Measurements from ENCODE around the gene SPEN. TPM values are rescaled to one million over a fixed set of nuclear protein-coding genes. Genes with fewer than 3 reads are reported as not detected.
A peak's percentile ranks its signal among the peaks of the same experiment; 100 is the strongest.

The SPEN gene
- total and polyA plus RNA-seq, 9 donors: 22.8 to 44.3 (median 33.3) TPM

DNA sequence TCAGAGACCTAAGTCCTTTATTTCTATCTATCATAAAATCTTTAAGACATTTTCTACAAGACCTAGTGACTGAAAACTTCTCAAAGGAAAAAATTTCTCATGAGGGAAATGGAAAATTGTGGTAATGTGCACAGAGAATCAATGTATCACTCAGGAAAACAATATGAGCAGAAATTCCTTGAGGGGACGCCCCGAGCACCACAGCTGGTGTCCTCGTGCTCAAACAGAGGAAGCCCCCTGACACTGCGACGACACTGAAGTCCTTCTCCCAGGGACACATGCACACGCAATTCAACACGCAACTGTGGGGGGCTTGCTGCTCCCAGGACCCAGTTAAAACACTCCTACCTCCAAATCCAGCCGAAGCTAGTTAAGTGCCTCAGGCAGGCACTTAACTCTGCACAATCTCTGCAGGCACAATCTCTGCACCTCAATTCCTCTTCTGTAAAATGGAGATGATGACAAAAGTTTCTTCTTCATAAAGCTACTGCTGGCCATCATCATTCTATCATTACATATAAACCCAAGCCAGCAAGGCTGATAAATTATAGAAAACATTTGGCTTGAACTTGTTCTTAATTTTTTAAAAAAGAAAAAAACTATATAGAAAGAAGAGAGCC lies 112.4 kb downstream of the SPEN start:
- peak; percentile 66 for DNase-seq
- Histone ChIP-seq H3K4me3 (ENCODE audit: low read length) (no peak overlapping the region), H3K9me3 (replicated peaks; ENCODE audit: control insufficient read depth, low read depth, low read length) (no peaks in the 10 kb centered on the region), H3K27ac (ENCODE audit: low read length) (no peak overlapping the region), H3K4me1 (ENCODE audit: control insufficient read depth, insufficient read depth, low read length) (peaks cover 16% of the 10 kb centered on the region), H3K27me3 (ENCODE audit: control insufficient read depth, insufficient read depth, low read length) (no peaks in the 10 kb centered on the region), H3K36me3 (ENCODE audit: control insufficient read depth, insufficient read depth, low read length) (peaks cover 11% of the 10 kb centered on the region)
- 48% methylated on average over 6 of the region's 8 CpGs for WGBS (ENCODE audit: insufficient coverage)

DNA sequence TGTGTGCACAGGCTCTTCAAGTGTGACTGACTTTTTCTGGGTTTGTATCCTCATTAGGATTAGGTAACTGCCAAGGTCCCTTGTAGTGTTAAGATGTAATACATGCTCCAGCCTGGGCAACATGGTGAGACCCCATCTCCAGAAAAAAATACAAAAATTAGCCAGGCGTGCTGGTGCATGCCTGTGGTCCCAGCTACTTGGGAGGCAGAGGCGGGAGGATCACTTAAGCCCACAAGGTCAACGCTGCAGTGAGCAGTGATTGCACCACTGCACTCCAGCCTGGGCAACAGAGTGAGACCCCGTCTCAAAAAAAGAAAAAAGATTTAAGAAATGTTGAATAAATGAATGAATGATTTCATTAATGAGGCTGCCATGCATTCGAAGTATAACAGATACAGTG lies 113.3 kb downstream of the SPEN start:
- peaks cover 16% of the 10 kb centered on the region for H3K4me1 ChIP-seq (ENCODE audit: control insufficient read depth, insufficient read depth, low read length)
- H3K27me3 ChIP-seq (ENCODE audit: control insufficient read depth, insufficient read depth, low read length): no peaks in the 10 kb centered on the region
- H3K4me3 ChIP-seq (ENCODE audit: low read length): no peak overlapping the region
- no peaks in the 10 kb centered on the region for H3K9me3 ChIP-seq (replicated peaks; ENCODE audit: control insufficient read depth, low read depth, low read length)
- no peak overlapping the region for H3K27ac ChIP-seq (ENCODE audit: low read length)
- 86% methylated on average over 4 of the region's 5 CpGs for WGBS (ENCODE audit: insufficient coverage)
- no peak for DNase-seq
- peaks cover 13% of the 10 kb centered on the region for H3K36me3 ChIP-seq (ENCODE audit: control insufficient read depth, insufficient read depth, low read length)

DNA sequence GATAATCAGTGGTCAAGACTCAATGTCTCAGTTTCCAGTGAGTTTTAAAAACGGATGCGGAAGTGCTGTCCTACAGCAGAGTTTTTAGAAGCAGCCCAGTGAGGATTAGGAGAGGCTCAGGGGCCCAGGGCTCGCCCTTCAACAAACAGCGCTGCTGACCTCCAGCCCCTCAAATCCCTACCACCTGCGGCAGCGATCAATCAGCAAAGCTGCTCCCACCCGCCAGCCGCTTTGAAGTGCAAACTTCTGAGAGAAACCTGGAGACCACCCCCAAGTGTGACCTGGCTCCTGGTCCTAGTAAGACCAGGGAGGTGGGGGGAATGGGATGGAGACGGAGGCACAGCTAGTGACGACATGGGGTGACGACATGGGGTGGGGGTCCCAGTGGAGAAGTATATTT lies 114.0 kb downstream of the SPEN start:
- Histone ChIP-seq H3K4me3 (ENCODE audit: low read length) (no peak overlapping the region), H3K9me3 (replicated peaks; ENCODE audit: control insufficient read depth, low read depth, low read length) (no peaks in the 10 kb centered on the region), H3K36me3 (ENCODE audit: control insufficient read depth, insufficient read depth, low read length) (peaks cover 13% of the 10 kb centered on the region), H3K4me1 (ENCODE audit: control insufficient read depth, insufficient read depth, low read length) (peaks cover 21% of the 10 kb centered on the region), H3K27ac (ENCODE audit: low read length) (no peak overlapping the region), H3K27me3 (ENCODE audit: control insufficient read depth, insufficient read depth, low read length) (no peaks in the 10 kb centered on the region)
- 68% methylated on average over 5 of the region's 11 CpGs for WGBS (ENCODE audit: insufficient coverage)
- no peak for DNase-seq

- H3K27ac ChIP-seq (ENCODE audit: low read length): no peak overlapping the region
- H3K36me3 ChIP-seq (ENCODE audit: control insufficient read depth, insufficient read depth, low read length): peaks cover 13% of the 10 kb centered on the region
- H3K4me1 ChIP-seq (ENCODE audit: control insufficient read depth, insufficient read depth, low read length): peaks cover 22% of the 10 kb centered on the region
- H3K27me3 ChIP-seq (ENCODE audit: control insufficient read depth, insufficient read depth, low read length): no peaks in the 10 kb centered on the region
- no peaks in the 10 kb centered on the region for H3K9me3 ChIP-seq (replicated peaks; ENCODE audit: control insufficient read depth, low read depth, low read length)
- 90% methylated on average over 3 of the region's 6 CpGs for WGBS (ENCODE audit: insufficient coverage)
- H3K4me3 ChIP-seq (ENCODE audit: low read length): no peak overlapping the region
- DNase-seq: no peak
These were observed 114.7 kb downstream of the SPEN start for GRCh38 chr1:15962176-15962575.

DNA sequence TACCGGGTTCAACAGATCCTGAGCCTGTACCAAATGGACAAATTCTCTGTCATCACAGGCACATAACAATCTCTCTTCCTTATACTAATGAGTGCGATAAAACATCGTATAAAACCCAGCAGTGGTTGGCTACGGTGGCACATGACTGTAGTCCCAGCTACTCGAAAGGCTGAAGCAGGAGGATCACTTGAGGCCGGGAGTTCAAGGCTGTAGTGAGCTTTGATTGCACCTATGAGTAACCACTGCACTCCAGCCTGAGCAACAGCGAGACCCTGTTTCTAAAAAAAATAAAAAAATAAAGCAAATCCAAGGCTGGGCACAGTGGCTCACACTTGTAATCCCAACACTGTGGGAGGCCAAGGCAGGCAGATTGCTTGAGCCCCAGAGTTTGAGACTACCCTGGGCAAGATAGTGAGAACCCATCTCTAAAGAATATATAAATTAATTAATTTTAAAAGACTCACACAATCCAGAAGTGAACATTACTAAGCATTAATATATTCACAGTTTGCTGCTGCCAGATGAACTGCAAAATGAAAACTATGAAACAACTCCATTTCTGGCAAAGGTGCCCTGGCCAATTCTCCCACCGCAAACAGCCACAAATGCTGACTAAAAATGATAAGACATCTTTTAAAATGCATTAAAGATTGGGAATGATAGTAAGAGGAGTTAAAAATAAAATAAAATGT lies 115.3 kb downstream of the SPEN start:
- no peak overlapping the region for H3K4me3 ChIP-seq (ENCODE audit: low read length)
- peaks cover 21% of the 10 kb centered on the region for H3K4me1 ChIP-seq (ENCODE audit: control insufficient read depth, insufficient read depth, low read length)
- no peaks in the 10 kb centered on the region for H3K27me3 ChIP-seq (ENCODE audit: control insufficient read depth, insufficient read depth, low read length)
- DNase-seq: no peak
- H3K36me3 ChIP-seq (ENCODE audit: control insufficient read depth, insufficient read depth, low read length): peaks cover 13% of the 10 kb centered on the region
- 85% methylated on average over 6 of the region's 8 CpGs for WGBS (ENCODE audit: insufficient coverage)
- H3K27ac ChIP-seq (ENCODE audit: low read length): no peak overlapping the region
- no peaks in the 10 kb centered on the region for H3K9me3 ChIP-seq (replicated peaks; ENCODE audit: control insufficient read depth, low read depth, low read length)

DNA sequence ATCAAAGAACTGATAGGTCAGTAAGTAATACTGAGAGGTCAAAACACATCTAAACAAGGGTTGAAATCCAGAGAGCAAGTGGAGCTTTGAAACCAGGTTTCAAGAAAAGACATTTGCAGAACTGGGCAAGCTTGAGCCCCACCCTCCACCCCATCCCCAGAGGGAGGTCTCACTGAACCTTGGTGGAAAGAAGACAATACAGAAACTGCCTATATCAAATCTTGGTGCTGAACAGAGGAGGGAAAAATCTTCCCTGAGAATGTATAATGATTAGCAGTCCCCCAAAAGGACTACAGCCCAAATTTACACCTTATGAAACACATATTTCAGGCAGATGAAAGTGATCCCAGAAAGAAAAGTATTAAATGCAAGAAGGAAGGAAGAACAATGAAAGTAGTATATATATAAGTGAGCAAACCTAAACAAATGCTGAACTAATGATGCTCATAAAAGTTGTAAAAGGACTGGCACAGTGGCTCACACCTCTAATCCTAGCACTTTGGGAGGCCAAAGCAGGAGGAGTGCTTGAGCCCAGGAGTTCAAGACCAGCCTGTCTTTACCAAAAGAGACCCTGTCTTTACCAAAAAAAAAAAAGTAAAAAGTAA lies 116.0 kb downstream of the SPEN start:
- H3K27me3 ChIP-seq (ENCODE audit: control insufficient read depth, insufficient read depth, low read length): no peaks in the 10 kb centered on the region
- DNase-seq: no peak
- H3K4me1 ChIP-seq (ENCODE audit: control insufficient read depth, insufficient read depth, low read length): peaks cover 16% of the 10 kb centered on the region
- no peaks in the 10 kb centered on the region for H3K9me3 ChIP-seq (replicated peaks; ENCODE audit: control insufficient read depth, low read depth, low read length)
- no peak overlapping the region for H3K27ac ChIP-seq (ENCODE audit: low read length)
- peaks cover 18% of the 10 kb centered on the region for H3K36me3 ChIP-seq (ENCODE audit: control insufficient read depth, insufficient read depth, low read length)
- no peak overlapping the region for H3K4me3 ChIP-seq (ENCODE audit: low read length)

GRCh38 chr1:15963968-15964648 lies 116.6 kb downstream of the SPEN start:
- Histone ChIP-seq H3K27me3 (ENCODE audit: control insufficient read depth, insufficient read depth, low read length) (no peaks in the 10 kb centered on the region), H3K9me3 (replicated peaks; ENCODE audit: control insufficient read depth, low read depth, low read length) (no peaks in the 10 kb centered on the region), H3K4me3 (ENCODE audit: low read length) (no peak overlapping the region), H3K36me3 (ENCODE audit: control insufficient read depth, insufficient read depth, low read length) (peaks cover 22% of the 10 kb centered on the region), H3K4me1 (ENCODE audit: control insufficient read depth, insufficient read depth, low read length) (peaks cover 9% of the 10 kb centered on the region), H3K27ac (ENCODE audit: low read length) (no peak overlapping the region)
- 88% methylated on average over 5 of the region's 10 CpGs for WGBS (ENCODE audit: insufficient coverage)
- DNase-seq: no peak

GRCh38 chr1:15965228-15965767 lies 117.8 kb downstream of the SPEN start:
- Histone ChIP-seq H3K36me3 (ENCODE audit: control insufficient read depth, insufficient read depth, low read length) (peaks cover 30% of the 10 kb centered on the region), H3K9me3 (replicated peaks; ENCODE audit: control insufficient read depth, low read depth, low read length) (no peaks in the 10 kb centered on the region), H3K27ac (ENCODE audit: low read length) (no peak overlapping the region), H3K27me3 (ENCODE audit: control insufficient read depth, insufficient read depth, low read length) (no peaks in the 10 kb centered on the region), H3K4me3 (ENCODE audit: low read length) (no peak overlapping the region), H3K4me1 (ENCODE audit: control insufficient read depth, insufficient read depth, low read length) (peaks cover 6% of the 10 kb centered on the region)
- WGBS (ENCODE audit: insufficient coverage): 44% methylated on average over 1 of the region's 7 CpGs
- no peak for DNase-seq

- Histone ChIP-seq H3K27ac (ENCODE audit: low read length) (no peak overlapping the region), H3K9me3 (replicated peaks; ENCODE audit: control insufficient read depth, low read depth, low read length) (no peaks in the 10 kb centered on the region), H3K4me3 (ENCODE audit: low read length) (no peak overlapping the region), H3K27me3 (ENCODE audit: control insufficient read depth, insufficient read depth, low read length) (no peaks in the 10 kb centered on the region), H3K36me3 (ENCODE audit: control insufficient read depth, insufficient read depth, low read length) (peaks cover 30% of the 10 kb centered on the region), H3K4me1 (ENCODE audit: control insufficient read depth, insufficient read depth, low read length) (peaks cover 6% of the 10 kb centered on the region)
- 39% methylated on average over 9 of the region's 18 CpGs for WGBS (ENCODE audit: insufficient coverage)
- no peak for DNase-seq
These were observed 118.8 kb downstream of the SPEN start for GRCh38 chr1:15966081-15966955.

Data from muscle of leg (tissue), 11 donors.